Caco-2 (cell line): ENCODE results near the gene FAM174B. TPM values are rescaled to one million over a fixed set of nuclear protein-coding genes. Genes with fewer than 3 reads are reported as not detected.

Experiments used
- BruUV-seq: library from RNA; stranded (reverse); fragments of 400-500 nt; replicated peaks from 2 replicates; lab custom pipeline; 2021; lab: Mats Ljungman, UMichigan
- CTCF ChIA-PET: fragments of 300-600 bp; sonication (Branson Sonifier 250); formaldehyde crosslinking; loops from one replicate; lab custom pipeline; 2022; ENCODE audit warnings: antibody characterized with exemption; lab: Charles Lee
- POLR2A ChIA-PET: fragments of 300-600 bp; sonication (Branson Sonifier 250); formaldehyde crosslinking; loops from one replicate; lab custom pipeline; 2022; ENCODE audit warnings: antibody characterized with exemption; lab: Charles Lee
- DNase-seq, 2 experiments: peaks; one replicate each; pipeline versions ENCODE4 v3.0.0 to v3.0.0-alpha.2; 2020 to 2022
- H3K27me3 ChIP-seq: replicated peaks from 2 replicates; pipeline ENCODE4 v1.6.0; 2011; ENCODE audit warnings: low read length; ENCODE audit not compliant: control insufficient read depth, insufficient read depth
- H3K36me3 ChIP-seq: 2 replicates; pipeline ENCODE4 v1.5.1; 2011; ENCODE audit warnings: low read length; ENCODE audit not compliant: control insufficient read depth, insufficient read depth
- H3K4me1 ChIP-seq: fragments of 250-450 bp; sonication (Bioruptor Pico); 2 replicates; pipeline ENCODE4 v1.5.1; 2020; ENCODE audit warnings: mild to moderate bottlenecking
- H3K4me3 ChIP-seq: 2 replicates; pipeline ENCODE4 v1.5.1; 2011; ENCODE audit warnings: low read depth, mild to moderate bottlenecking, control low read depth, low read length
- H3K9me3 ChIP-seq: fragments of 250-450 bp; sonication (Bioruptor Pico); 2 replicates; pipeline ENCODE4 v1.5.1; 2020; ENCODE audit warnings: mild to moderate bottlenecking, moderate library complexity
- H3K27ac Mint-ChIP-seq: one replicate; pipeline ENCODE4 v1.8.0; 2022; ENCODE audit warnings: mixed read lengths; ENCODE audit not compliant: unreplicated experiment
- H3K27me3 Mint-ChIP-seq: one replicate; pipeline ENCODE4 v1.8.0; 2022; ENCODE audit warnings: mixed read lengths; ENCODE audit not compliant: insufficient read depth, unreplicated experiment
- H3K36me3 Mint-ChIP-seq: one replicate; pipeline ENCODE4 v1.8.0; 2022; ENCODE audit warnings: mild to moderate bottlenecking, mixed read lengths; ENCODE audit not compliant: insufficient read depth, unreplicated experiment
- H3K4me1 Mint-ChIP-seq: one replicate; pipeline ENCODE4 v1.8.0; 2022; ENCODE audit warnings: low read depth, mixed read lengths; ENCODE audit not compliant: unreplicated experiment
- H3K4me3 Mint-ChIP-seq: one replicate; pipeline ENCODE4 v1.8.0; 2022; ENCODE audit warnings: mild to moderate bottlenecking, moderate library complexity, mixed read lengths; ENCODE audit not compliant: unreplicated experiment
- H3K9me3 Mint-ChIP-seq: one replicate; pipeline ENCODE4 v1.8.0; 2022; ENCODE audit warnings: mixed read lengths; ENCODE audit not compliant: unreplicated experiment
- intact Hi-C: fragments of 100-400 bp; cut with micrococcal nuclease; formaldehyde crosslinking; loops from one replicate; pipeline ENCODE4 v1.10.0; 2022; ENCODE audit not compliant: unreplicated experiment
- total RNA-seq: library from RNA; stranded (reverse); gene quantifications from 2 replicates; pipeline ENCODE4 v1.2.3, GENCODE V29; 2022
- TF ChIP-seq, protein P1 (sequence below), 2 experiments: fragments of 200-600 bp in 1 of 2; IDR thresholded peaks; 1 replicate in 1 of 2; 2 replicates in 1 of 2; pipeline versions ENCODE4 v1.5.1 to v1.8.0; 2011 to 2022; ENCODE audit warnings: antibody characterized with exemption in 1 of 2, control low read depth in 1 of 2, inconsistent platforms in 1 of 2, low read depth in 1 of 2, low read length in 1 of 2, mild to moderate bottlenecking in 1 of 2, moderate library complexity in 1 of 2; ENCODE audit not compliant: insufficient read depth in 1 of 2, severe bottlenecking in 1 of 2, unreplicated experiment in 1 of 2

Gene FAM174B
- total RNA-seq, 1 experiment from 2014 or later, result 79.4 TPM

DNA sequence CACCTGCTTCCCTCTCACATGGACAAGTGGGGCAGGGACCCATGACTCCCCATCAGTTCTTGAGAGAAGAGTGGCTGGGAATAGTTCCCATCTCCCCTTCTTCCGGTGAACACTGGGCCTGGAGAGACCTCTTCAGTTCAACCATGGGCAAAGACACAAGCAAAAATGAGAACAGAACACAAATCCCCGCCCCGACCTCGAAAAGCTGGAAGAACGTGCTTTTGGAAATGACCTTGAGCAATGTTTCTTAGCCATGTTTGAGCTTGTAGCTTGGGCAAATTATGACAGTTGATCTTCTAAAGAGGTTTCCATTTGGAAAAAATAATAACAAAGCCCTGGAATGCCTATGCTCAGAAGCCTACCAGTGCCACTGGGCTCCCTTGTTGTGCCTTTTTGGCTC lies 59.0 kb downstream of the FAM174B start:
- TF ChIP-seq, protein P1, sequence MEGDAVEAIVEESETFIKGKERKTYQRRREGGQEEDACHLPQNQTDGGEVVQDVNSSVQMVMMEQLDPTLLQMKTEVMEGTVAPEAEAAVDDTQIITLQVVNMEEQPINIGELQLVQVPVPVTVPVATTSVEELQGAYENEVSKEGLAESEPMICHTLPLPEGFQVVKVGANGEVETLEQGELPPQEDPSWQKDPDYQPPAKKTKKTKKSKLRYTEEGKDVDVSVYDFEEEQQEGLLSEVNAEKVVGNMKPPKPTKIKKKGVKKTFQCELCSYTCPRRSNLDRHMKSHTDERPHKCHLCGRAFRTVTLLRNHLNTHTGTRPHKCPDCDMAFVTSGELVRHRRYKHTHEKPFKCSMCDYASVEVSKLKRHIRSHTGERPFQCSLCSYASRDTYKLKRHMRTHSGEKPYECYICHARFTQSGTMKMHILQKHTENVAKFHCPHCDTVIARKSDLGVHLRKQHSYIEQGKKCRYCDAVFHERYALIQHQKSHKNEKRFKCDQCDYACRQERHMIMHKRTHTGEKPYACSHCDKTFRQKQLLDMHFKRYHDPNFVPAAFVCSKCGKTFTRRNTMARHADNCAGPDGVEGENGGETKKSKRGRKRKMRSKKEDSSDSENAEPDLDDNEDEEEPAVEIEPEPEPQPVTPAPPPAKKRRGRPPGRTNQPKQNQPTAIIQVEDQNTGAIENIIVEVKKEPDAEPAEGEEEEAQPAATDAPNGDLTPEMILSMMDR (IDR thresholded peaks at IDR 0.05; ENCODE audit: insufficient read depth in 1 of 2, low read depth in 1 of 2, low read length in 1 of 2, severe bottlenecking in 1 of 2, unreplicated experiment in 1 of 2), result no peak
- no peak overlapping the region for H3K4me3 ChIP-seq
- no TSS peak for BruUV-seq
- no peaks in the 10 kb centered on the region for H3K4me1 ChIP-seq
- no peaks in the 10 kb centered on the region for H3K9me3 ChIP-seq
- POLR2A ChIA-PET, result no interaction called here
- H3K9me3 Mint-ChIP-seq, result no peaks in the 10 kb centered on the region
- CTCF ChIA-PET, result no interaction called here
- no peak overlapping the region for H3K27ac Mint-ChIP-seq
- intact Hi-C loops, result no loop called here
- H3K27me3 Mint-ChIP-seq, result no peaks in the 10 kb centered on the region
- no peak for DNase-seq
- H3K4me3 Mint-ChIP-seq, result no peak overlapping the region
- no peaks in the 10 kb centered on the region for H3K27me3 ChIP-seq
- no peaks in the 10 kb centered on the region for H3K36me3 ChIP-seq
- no peaks in the 10 kb centered on the region for H3K4me1 Mint-ChIP-seq
- H3K36me3 Mint-ChIP-seq, result peaks cover 6% of the 10 kb centered on the region

DNA sequence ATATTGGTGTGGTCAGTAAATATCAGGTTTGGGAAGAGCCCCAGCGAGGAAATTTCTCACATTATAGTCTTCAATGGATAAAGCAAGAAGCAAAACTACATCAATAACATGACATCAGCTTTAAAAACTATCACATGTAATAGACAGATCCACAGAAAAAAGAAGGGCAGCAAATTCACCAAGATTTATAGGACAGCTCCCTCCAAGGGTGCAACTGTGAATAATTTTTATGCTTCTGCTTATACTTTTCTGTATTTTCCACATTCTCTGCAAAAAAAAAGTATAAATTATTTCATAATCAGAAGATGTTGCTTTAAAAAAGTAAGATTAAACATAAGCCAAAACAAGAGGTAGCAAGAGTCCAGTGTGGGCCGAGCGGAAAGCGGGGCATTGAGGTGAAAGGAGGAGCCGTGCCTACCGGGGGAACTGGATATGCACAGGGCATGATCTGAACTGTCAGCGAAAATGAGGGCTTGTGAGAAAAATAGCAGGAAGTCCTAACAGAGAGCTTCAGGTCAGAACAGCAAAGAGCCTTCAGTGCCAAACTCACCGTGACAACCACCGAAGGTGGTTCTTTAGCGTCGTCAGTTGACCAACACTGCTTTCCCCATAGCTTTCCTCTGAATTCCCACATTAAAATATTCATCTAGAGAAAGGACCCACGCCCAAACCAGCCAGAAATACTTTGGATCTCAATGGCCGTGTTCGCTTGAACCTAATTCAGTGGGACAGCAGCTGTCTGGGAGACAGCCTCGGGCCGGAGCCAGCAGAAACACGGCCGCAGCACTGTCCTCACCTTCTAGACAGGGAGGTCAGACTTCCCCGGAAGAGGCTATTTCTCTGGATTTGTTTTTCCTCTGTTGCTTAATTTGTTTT lies 59.8 kb downstream of the FAM174B start:
- no peak for DNase-seq
- Histone ChIP-seq H3K27me3 (no peaks in the 10 kb centered on the region), H3K4me1 (no peaks in the 10 kb centered on the region), H3K9me3 (no peaks in the 10 kb centered on the region), H3K36me3 (no peaks in the 10 kb centered on the region), H3K4me3 (no peak overlapping the region)
- no peaks in the 10 kb centered on the region for H3K4me1 Mint-ChIP-seq
- BruUV-seq, result no TSS peak
- no peak overlapping the region for H3K4me3 Mint-ChIP-seq
- POLR2A ChIA-PET, result no interaction called here
- intact Hi-C loops, result no loop called here
- no peak overlapping the region for H3K27ac Mint-ChIP-seq
- no peaks in the 10 kb centered on the region for H3K9me3 Mint-ChIP-seq
- TF ChIP-seq, protein P1 (IDR thresholded peaks at IDR 0.05; ENCODE audit: insufficient read depth in 1 of 2, low read depth in 1 of 2, low read length in 1 of 2, severe bottlenecking in 1 of 2, unreplicated experiment in 1 of 2), result no peak
- H3K27me3 Mint-ChIP-seq, result no peaks in the 10 kb centered on the region
- CTCF ChIA-PET, result interaction anchor here (1.0 kb wide), 1 partner anchor 74 kb away, joined by 3 read pairs; no protein-coding TSS in a partner anchor
- H3K36me3 Mint-ChIP-seq, result peaks cover 6% of the 10 kb centered on the region

DNA sequence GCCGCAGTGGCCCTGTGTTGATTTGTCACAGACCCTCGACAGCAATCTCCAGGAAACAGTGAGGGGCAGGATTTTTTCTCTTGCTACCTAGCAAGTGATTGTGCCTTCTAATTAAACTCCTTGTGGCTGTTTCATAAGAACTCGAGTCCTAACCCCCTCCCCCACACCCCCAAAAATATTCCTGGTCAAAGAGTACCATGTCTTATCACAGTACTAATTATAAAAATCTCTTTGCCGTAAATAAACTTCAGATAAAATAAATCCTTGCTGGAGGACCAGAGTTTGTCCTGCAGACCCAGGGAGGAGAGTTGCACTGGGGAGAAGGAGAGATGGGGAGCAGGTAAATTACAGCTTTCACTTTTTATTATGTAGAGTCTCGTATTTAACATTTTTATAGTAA lies 64.3 kb downstream of the FAM174B start:
- no peak for DNase-seq
- ChIA-PET CTCF (no interaction called here), POLR2A (no interaction called here)
- no TSS peak for BruUV-seq
- Histone ChIP-seq H3K36me3 (no peaks in the 10 kb centered on the region), H3K27me3 (no peaks in the 10 kb centered on the region), H3K4me1 (peaks cover 6% of the 10 kb centered on the region), H3K4me3 (no peak overlapping the region), H3K9me3 (no peaks in the 10 kb centered on the region)
- Mint-ChIP-seq H3K27ac (no peak overlapping the region), H3K9me3 (no peaks in the 10 kb centered on the region), H3K36me3 (no peaks in the 10 kb centered on the region), H3K4me3 (no peak overlapping the region), H3K27me3 (no peaks in the 10 kb centered on the region), H3K4me1 (no peaks in the 10 kb centered on the region)
- TF ChIP-seq, protein P1 (IDR thresholded peaks at IDR 0.05; ENCODE audit: insufficient read depth in 1 of 2, low read depth in 1 of 2, low read length in 1 of 2, severe bottlenecking in 1 of 2, unreplicated experiment in 1 of 2), result no peak
- intact Hi-C loops, result no loop called here
